ENCODE results near the gene FAM200C.

The FAM200C gene

GRCh38 chr5:160356550-160357347, 43.1 kb downstream of the FAM200C start:
- H3K79me2 ChIP-seq (ENCODE audit: low read length): no peaks in the 10 kb centered on the region
- H3K9ac ChIP-seq (ENCODE audit: low read length): no peak overlapping the region
- no peak overlapping the region for H2AFZ ChIP-seq (ENCODE audit: low read depth, low read length)

GRCh38 chr5:160354666-160355065, 45.2 kb downstream of the FAM200C start:
- Histone ChIP-seq H3K9me3 (ENCODE audit: insufficient read depth, low read length) (no peaks in the 10 kb centered on the region), H3K27me3 (ENCODE audit: low read depth, low read length) (no peaks in the 10 kb centered on the region), H3K79me2 (ENCODE audit: low read length) (no peaks in the 10 kb centered on the region), H2AFZ (ENCODE audit: low read depth, low read length) (no peak overlapping the region), H3K4me1 (ENCODE audit: low read length) (no peaks in the 10 kb centered on the region), H3K9ac (ENCODE audit: low read length) (no peak overlapping the region), H3K36me3 (replicated peaks; ENCODE audit: low read depth, low read length) (no peaks in the 10 kb centered on the region), H3K4me3 (ENCODE audit: low read length) (no peak overlapping the region), H3K27ac (ENCODE audit: low read length) (no peak overlapping the region), H3K4me2 (ENCODE audit: low read length) (no peak overlapping the region), H4K20me1 (ENCODE audit: insufficient read depth, low read length) (no peaks in the 10 kb centered on the region)
- TF ChIP-seq CTCF (IDR thresholded peaks at IDR 0.05; ENCODE audit: low read depth, low read length): no peak
- no peak for TF ChIP-seq EZH2phosphoT487 (IDR thresholded peaks at IDR 0.05; ENCODE audit: low read depth)

More at GRCh38 chr5:160356550-160357347, 43.1 kb downstream of the FAM200C start:
- Histone ChIP-seq H3K4me1 (ENCODE audit: low read length) (no peaks in the 10 kb centered on the region), H3K36me3 (replicated peaks; ENCODE audit: low read depth, low read length) (no peaks in the 10 kb centered on the region), H3K27ac (ENCODE audit: low read length) (no peak overlapping the region), H3K4me3 (ENCODE audit: low read length) (no peak overlapping the region), H3K4me2 (ENCODE audit: low read length) (no peak overlapping the region), H3K9me3 (ENCODE audit: insufficient read depth, low read length) (no peaks in the 10 kb centered on the region), H4K20me1 (ENCODE audit: insufficient read depth, low read length) (no peaks in the 10 kb centered on the region), H3K27me3 (ENCODE audit: low read depth, low read length) (no peaks in the 10 kb centered on the region)
- TF ChIP-seq EZH2phosphoT487 (IDR thresholded peaks at IDR 0.05; ENCODE audit: low read depth): no peak
- no peak for TF ChIP-seq CTCF (IDR thresholded peaks at IDR 0.05; ENCODE audit: low read depth, low read length)

GRCh38 chr5:160353379-160353778, 46.5 kb downstream of the FAM200C start:
- H3K79me2 ChIP-seq (ENCODE audit: low read length): no peaks in the 10 kb centered on the region
- no peaks in the 10 kb centered on the region for H3K27me3 ChIP-seq (ENCODE audit: low read depth, low read length)

More at GRCh38 chr5:160353379-160353778, 46.5 kb downstream of the FAM200C start:
- H2AFZ ChIP-seq (ENCODE audit: low read depth, low read length): no peak overlapping the region
- H3K4me2 ChIP-seq (ENCODE audit: low read length): no peak overlapping the region
- no peaks in the 10 kb centered on the region for H4K20me1 ChIP-seq (ENCODE audit: insufficient read depth, low read length)
- no peak overlapping the region for H3K9ac ChIP-seq (ENCODE audit: low read length)
- H3K36me3 ChIP-seq (replicated peaks; ENCODE audit: low read depth, low read length): no peaks in the 10 kb centered on the region
- H3K4me1 ChIP-seq (ENCODE audit: low read length): no peaks in the 10 kb centered on the region
- H3K9me3 ChIP-seq (ENCODE audit: insufficient read depth, low read length): no peaks in the 10 kb centered on the region
- H3K27ac ChIP-seq (ENCODE audit: low read length): no peak overlapping the region
- TF ChIP-seq EZH2phosphoT487 (IDR thresholded peaks at IDR 0.05; ENCODE audit: low read depth) (no peak), CTCF (IDR thresholded peaks at IDR 0.05; ENCODE audit: low read depth, low read length) (no peak)
- no peak overlapping the region for H3K4me3 ChIP-seq (ENCODE audit: low read length)
